GM12892 (cell line): ENCODE results near the gene IP6K3.

Experiments
- POLR2A ChIP-seq: IDR thresholded peaks from 2 replicates; pipeline ENCODE4 v1.6.1; 2011; ENCODE audit warnings: low read depth, low read length, control low read depth
- POLR2AphosphoS5 ChIP-seq: IDR thresholded peaks from 2 replicates; pipeline ENCODE4 v1.6.1; 2011; ENCODE audit warnings: low read depth, low read length, control low read depth
- TAF1 ChIP-seq: IDR thresholded peaks from 2 replicates; pipeline ENCODE4 v1.6.1; 2011; ENCODE audit warnings: low read depth, mild to moderate bottlenecking, control low read depth, low read length, borderline replicate concordance

DNA sequence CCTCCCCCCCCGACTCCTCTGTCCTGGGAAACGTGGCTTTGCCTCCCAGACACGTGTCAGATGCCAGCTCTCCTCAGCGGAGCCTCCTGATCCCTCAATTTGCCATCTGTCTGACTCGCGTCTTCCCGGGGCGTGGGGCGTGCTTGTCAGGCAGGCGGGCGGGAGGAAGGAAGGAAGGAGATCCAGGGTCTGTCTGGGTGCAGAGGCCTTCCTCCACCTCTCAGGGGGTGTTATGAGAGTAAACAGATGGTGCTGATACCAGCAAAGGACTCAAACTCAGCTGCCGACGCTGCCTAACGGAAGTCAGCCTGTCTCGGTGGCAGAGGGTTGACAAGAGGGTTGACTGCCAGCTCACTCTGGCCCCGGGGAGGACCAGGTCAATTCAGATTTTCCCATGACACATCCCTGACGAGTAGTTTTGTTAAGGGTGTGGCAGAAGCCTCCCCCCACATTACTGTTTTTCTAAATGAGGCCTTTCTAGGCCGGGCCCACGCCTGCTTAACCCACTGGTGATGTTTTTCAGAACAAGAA lies 52.2 kb downstream of the IP6K3 start:
- TF ChIP-seq POLR2A (no peak), POLR2AphosphoS5 (no peak), TAF1 (no peak)
